Muscle of back (tissue), 11 donors: Measurements from ENCODE around the gene ACVR1C. TPM values are rescaled to one million over a fixed set of nuclear protein-coding genes. Genes with fewer than 3 reads are reported as not detected.
"Not testable (repeated sequence)": the region's sequence is repeated elsewhere in the genome, so short reads cannot be mapped to it uniquely, and the experiment has no call there.

Experiments
- DNase-seq, 3 donors: peaks; one replicate each; pipeline versions ENCODE4 v3.0.0 to v3.0.0-alpha.2; 2013
- polyA plus RNA-seq, 10 donors: library from polyadenylated mRNA; unstranded; fragments of 120-200 nt; gene quantifications; one replicate each; pipeline ENCODE4 v1.2.1, GENCODE V29; 2013; ENCODE audit not compliant: insufficient read length in 10 of 10

The ACVR1C gene
- polyA plus RNA-seq, 10 donors: 0.07 to 0.31 (median 0.16) TPM

GRCh38 chr2:157587576-157587975 is 41.1 kb downstream of the ACVR1C start:
- DNase-seq: no peak

DNA sequence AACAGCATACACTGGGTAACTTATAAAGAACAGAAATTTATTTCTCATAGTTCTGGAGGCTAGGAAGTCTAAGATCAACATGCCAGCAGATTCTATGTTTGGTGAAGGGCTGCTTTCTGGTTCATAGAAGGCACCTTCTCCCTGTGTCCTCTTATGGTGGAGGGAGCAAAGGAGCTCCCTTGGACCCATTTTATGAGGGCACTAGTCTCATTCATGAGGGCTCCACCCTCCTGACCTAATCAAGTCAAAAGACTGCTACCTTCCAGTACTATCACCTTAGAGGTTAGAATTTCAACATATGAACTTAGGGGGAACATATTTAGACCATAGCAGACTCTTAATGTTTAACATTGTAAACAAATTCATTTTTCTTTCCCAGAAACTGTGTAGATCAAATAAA is 54.5 kb downstream of the ACVR1C start:
- no peak for DNase-seq

DNA sequence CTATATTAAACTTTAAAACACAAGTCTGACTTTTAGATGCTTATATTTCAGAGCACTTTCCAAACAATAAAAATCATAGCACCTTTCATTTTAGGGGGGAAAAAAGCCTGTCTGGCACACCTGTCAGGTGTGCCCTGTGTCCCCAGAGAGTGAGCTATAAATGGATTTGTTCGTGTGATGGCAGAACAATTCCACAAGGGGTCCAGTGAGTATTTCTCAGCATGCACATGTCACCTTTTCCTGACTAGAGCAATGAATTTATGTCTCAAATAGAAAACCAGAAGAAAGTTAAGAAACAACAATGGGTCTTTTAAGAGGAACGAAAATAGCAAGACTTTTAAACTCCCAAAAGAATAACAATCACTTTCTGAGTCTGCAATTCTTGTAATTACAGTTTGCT is 55.9 kb downstream of the ACVR1C start:
- no peak for DNase-seq

- not testable (repeated sequence) for DNase-seq
Observed at GRCh38 chr2:157566623-157567022, 62.0 kb downstream of the ACVR1C start.

DNA sequence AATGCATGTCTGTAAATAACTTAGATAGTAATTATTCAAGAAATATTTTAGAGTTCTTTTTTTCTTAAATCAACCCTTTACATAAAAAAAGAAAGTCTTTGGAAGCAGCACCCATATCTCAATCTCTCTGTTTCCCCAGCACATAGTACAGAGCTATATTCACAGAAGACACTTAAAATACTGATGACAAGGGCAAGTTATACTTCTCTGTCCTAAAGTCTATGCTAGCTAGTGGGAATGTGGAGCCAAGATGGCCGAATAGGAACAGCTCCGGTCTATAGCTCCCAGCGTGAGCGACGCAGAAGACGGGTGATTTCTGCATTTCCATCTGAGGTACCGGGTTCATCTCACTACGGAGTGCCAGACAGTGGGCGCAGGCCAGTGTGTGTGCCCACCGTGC is 62.6 kb downstream of the ACVR1C start:
- DNase-seq: not testable (repeated sequence)

DNA sequence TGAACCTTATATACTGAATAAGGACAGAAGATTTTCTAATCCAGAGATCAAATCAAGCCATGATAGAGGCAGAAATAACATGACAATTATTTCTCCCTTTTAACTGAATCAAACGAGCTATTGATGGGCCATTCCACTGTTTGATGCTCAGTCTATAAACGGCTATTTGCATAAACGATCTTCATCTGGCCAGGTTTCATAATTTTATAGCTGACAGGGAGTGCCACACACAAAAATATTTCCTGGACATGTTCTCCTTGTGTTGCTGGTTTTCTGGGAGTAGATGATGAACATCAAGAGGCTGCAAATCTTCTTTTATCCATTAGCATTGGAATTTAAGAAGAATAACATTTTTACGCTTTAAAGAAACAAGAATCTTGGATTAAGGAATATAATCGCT is 63.1 kb downstream of the ACVR1C start:
- no peak for DNase-seq

GRCh38 chr2:157559890-157560289 is 68.8 kb downstream of the ACVR1C start:
- no peak for DNase-seq

DNA sequence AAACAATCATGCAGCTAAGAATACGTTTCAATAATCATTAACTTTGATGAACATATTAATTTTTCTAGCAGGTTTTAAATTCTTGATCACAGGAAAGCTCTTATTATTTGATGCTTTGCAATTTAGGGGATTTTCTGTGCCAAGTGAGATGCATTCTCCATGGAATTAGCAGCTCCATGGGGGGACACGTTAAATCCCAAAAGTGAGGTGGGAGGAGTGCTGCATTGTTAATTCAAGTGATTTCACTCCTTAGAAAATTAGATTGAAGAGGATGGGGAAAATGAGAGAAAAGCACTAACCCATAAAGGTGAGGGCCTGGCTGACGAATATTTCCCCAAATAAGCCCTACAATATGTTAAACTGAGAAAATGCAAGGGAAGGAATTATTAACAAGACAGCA is 69.2 kb downstream of the ACVR1C start:
- no peak for DNase-seq

DNA sequence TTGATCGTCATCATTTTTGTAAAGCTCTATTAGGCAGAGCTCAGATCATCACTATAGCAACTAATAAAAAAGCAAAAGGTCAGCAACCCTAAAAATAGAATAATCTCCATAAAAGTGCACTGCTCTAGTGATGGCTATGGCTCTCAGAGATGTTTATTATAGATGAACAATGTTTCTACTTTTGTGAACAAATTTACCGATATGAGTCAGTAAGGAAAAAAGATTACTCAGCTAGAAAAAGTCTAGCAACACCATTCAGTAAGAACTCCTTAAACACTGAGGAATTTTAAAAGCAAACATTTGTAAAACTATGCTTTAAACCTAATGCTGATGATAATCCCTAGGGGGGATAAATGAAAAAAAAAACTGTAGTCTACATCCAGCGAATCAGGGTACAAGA is 69.6 kb downstream of the ACVR1C start:
- peak in 1 of 3 donors; percentile 1 for DNase-seq

DNA sequence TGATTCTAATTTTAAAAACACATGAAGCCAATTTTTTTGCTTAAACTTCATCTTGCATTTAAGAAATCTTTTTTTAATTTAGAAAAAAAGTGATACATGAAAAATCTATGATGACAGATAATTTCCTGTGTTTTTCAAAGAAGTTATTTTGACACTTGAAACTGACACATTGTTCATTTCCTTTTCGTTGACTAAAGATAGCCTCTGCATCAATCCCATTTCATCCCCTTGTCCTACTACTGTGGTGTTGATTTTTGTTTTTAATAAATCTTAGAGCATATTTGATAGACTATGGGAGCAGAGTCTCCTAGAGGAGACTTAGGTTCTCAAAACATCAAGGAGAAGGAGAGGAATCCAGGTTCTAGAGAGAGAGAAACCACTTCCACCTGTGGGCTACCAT is 70.9 kb downstream of the ACVR1C start:
- no peak for DNase-seq

DNA sequence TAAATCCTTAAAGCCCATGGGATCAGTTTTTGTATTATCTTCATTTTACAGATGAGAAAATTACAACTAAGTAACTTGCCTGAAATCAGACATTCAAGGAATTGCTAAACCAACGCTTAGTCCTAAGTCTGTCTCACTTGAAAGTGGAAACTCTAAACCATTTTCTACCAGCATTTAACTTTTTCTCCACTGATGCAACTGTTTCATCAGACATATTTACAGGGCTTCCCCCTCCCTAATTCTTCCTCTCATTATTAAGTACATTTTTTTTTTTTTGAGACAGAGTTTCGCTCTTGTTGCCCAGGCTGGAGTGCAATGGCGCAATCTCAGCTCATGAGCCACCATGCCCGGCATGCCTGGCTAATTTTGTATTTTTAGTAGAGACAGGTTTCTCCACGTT is 88.6 kb downstream of the ACVR1C start:
- no peak for DNase-seq

DNA sequence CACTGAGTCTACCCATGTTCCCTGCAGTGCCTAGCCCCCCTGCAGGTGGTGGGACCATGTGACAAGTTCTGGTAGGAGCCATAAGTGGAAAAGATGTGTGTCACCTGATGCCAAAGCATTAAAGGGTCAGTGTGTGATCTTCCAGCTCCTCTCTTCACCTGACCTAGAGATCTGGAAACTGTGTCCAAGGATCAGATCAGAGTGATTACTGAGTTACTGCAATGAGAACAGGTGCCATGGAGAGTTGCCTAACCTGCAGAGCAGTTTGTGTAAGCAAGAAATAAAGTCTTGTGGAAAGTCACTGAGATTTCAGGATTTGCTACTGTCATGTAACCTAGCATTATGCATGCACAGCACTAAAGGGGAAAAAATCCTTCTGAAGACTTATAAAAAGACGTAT is 90.6 kb downstream of the ACVR1C start:
- no peak for DNase-seq

GRCh38 chr2:157536815-157537214 is 91.8 kb downstream of the ACVR1C start:
- DNase-seq: no peak

- no peak for DNase-seq
Observed at GRCh38 chr2:157528963-157529751, 99.5 kb downstream of the ACVR1C start.

GRCh38 chr2:157526070-157526469 is 102.6 kb downstream of the ACVR1C start:
- DNase-seq: no peak

- DNase-seq: no peak
Observed at GRCh38 chr2:157523270-157524247, 105.1 kb downstream of the ACVR1C start.

GRCh38 chr2:157514966-157515365 is 113.7 kb downstream of the ACVR1C start:
- not testable (repeated sequence) for DNase-seq

DNA sequence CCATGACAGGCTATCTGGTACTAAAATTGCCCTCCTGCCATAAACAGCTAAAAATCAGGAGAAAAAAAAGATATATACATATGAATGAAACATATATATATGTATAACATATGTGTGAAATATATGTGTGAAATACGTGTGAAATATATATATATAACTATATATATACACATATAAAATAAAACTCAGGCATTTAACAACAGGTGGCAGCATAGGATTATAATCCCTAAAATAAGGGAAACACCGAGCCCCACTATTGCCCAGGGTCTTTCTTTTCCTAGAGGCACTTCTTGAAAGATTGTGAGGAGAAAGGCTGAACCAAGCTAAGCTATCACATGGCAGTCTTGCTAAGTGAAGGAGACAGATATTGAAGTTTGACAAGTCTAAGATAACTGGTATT is 118.9 kb downstream of the ACVR1C start:
- no peak for DNase-seq

DNA sequence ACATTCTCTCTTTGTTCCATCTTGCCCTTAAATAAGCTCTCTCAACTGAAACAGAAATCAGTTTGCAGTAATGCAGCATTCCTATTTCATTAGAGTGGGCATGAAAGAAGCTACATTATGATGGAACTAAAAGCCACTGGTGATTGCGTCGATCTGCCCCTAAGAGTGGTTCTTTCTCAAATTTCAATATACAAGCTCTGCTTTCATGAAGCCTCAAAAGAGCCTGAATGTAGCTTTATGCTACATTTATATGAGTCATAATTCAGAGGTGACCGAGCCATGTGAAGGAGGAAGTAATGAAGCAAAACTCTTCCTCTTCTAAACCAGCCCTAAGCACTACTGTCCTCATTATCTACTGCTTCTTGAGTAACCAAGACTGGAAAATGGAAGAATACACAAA is 120.0 kb downstream of the ACVR1C start:
- no peak for DNase-seq

- no peak for DNase-seq
Observed at GRCh38 chr2:157506586-157506985, 122.1 kb downstream of the ACVR1C start.

- DNase-seq: no peak
Observed at GRCh38 chr2:157504623-157505022, 124.0 kb downstream of the ACVR1C start.

- DNase-seq: no peak
Observed at GRCh38 chr2:157501026-157501425, 127.6 kb downstream of the ACVR1C start.

DNA sequence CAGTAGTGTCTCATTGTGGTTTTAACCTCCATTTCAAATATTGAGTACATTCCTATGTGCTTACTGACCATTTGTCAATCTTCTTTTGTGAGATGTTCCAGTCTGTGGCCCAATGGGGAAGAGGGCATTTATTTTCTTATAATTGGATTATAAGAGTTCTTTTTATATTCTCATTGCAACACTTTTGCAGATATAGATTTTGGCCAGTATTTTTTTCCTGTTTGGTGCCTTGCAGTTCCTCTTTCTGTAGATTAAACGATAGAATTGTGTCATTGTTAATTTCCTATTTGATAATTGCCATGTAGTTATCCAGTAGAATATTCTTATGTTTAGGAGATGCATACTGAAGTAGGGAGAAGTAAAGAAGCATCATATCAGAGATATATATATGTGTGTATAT is 128.3 kb downstream of the ACVR1C start:
- DNase-seq: no peak
